HG03039 (cell line): ENCODE measurements around the gene OSBPL8.
"Not testable (repeated sequence)": the region's sequence is repeated elsewhere in the genome, so short reads cannot be mapped to it uniquely, and the experiment has no call there.

ENCODE experiments used
- ATAC-seq: cut with Tn5 transposase; IDR thresholded peaks from one replicate; pipeline ENCODE4 v1.9.1; 2021; ENCODE audit warnings: mild to moderate bottlenecking, moderate library complexity; ENCODE audit not compliant: unreplicated experiment

OSBPL8 gene

DNA sequence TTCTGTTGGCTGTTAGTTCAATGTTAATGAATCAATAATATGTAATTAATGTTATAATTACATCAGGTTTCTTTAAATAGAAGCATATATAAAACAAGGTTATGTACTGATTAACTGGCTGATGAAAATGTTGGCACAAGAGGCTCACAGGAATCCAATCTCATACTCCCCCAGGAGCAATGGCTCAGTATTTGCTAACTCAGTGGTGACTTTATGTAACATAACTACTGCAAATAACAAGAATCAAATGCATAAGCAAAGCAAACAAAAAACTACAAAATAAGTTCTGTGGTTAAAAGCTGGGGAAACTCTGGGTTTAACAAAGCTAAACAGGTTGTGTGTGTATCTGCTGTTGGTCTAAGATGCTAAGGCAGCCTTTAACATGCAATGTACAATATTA, 183.6 kb downstream of the OSBPL8 start:
- ATAC-seq, result no peak

DNA sequence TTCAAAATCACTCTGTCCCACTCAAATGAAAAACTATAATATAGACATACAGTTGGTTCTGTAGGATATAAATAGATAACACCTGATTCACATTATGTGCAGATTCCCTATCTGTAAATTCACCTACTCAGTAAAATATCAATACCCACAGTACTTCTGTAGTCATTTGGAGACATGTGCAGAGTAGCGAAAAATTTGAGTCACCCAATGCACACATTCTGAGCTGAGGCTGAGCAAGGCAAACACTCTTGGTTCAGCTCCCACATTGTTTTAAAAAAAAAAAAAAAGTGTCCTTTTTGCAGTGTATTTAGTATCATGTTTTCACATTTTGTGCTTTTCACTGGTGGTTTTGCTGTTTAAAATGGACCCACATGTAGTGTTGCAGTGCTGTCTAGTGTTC, 184.1 kb downstream of the OSBPL8 start:
- no peak for ATAC-seq

DNA sequence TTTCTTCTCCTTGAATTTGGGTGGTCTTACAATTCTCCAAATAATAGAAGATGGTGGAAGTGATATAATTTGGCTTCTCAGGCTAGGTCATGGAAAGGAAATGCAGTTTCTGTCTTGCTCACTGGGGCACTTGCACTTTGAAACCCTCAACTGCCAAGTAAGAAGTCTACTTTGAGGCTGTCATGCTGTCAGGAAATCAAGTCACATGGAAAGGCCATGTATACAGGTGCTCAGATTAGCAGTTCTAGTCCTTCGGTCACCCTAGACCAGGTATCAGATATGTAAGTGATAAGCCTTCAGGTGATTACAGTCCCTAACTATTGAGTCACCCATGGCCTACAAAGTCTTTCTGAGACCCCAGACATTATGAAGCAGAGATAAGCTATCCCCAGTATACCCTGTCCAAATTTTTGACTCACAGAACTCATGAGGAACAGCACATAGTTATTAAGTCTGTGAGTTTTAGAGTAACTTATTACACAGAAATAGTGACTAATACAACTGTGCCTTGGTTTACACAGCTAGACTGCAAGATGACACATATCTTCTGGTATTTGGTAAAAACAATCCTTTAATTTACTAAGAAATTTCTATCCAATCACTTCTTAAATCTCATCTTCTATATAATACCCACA, 185.1 kb downstream of the OSBPL8 start:
- no peak for ATAC-seq

DNA sequence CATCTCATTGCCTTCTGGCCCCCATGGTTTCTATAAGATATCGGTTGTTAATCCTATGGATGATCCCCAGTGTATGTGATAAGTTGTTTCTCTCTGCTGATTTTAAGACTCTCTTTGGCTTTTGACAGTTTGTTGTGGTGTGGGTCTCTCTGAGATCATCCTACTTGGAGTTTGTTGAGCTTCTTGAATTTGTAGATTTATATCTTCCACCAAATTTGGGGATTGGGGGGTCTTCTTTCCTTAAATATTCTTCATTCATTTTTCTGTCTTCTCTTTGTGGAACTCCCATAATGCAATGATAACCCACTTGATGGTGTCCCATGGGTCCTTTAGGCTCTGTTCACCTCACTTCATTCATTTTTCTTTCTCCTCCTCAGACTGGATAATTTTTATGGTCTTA, 191.3 kb downstream of the OSBPL8 start:
- ATAC-seq, result no peak

DNA sequence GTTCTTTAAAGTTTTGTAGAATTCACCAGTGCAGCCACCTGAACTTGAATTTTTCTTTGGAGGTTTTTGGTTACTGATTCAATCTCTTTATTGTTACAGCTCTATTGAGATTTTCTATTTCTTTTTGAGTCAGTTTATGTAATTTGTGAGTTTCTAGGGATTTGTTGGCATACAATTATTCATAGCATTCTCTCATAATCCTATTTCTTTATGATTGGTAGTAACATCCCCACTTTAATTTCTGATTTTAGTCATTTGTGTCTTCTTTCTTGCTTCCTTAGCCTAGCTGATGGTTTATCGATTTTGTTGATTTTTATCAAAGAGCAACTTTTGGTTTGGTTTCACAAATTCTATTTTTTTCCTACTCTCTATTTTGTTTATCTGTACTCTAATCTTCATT, 193.4 kb downstream of the OSBPL8 start:
- ATAC-seq, result no peak

DNA sequence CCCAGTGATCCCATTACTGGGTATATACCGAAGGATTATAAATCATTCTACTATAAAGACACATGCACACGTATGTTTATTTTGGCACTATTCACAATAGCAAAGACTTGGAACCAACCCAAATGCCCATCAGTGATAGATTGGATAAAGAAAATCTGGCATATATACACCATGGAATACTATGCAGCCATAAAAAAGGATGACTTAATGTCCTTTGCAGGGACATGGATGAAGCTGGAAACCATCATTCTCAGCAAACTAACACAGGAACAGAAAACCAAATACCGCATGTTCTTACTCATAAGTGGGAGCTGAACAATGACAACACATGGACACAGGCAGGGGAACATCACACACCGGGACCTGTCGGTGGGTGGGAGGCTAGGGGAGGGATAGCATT, 195.4 kb downstream of the OSBPL8 start:
- ATAC-seq, result not testable (repeated sequence)

DNA sequence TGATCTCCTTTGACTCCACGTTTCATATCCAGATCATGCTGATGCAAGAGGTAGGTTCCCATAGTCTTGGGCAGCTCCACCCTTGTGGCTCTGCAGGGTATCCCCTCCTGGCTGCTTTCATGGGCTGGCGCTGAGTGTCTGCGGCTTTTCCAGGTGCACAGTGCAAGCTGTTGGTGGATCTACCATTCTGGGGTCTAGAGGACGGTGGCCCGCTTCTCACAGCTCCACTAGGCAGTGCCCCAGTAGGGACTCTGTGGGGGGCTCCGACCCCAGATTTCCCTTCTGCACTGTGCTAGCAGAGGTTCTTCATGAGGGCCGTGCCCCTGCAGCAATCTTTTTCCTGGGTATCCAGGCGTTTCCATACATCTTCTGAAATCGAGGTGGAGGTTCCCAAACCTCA, 199.3 kb downstream of the OSBPL8 start:
- no peak for ATAC-seq

DNA sequence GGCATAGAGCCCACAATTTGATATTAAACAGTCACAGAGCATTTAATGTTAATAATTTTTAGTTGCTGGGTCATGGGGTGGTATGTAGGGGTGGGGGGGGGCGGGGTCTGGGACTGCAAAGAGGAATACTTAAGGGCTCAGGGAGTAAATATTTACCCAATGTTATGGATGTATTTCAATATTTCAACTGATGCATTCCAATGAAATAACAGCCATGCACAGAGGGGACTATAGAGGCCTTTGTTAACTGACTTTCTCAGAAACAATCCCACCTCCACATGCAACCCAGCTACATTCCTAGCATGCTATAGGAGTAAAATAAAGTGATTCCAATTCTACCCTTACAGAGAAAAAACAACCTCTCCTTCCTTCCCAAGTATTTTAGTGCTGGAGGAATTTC, 203.5 kb downstream of the OSBPL8 start:
- ATAC-seq, result no peak

DNA sequence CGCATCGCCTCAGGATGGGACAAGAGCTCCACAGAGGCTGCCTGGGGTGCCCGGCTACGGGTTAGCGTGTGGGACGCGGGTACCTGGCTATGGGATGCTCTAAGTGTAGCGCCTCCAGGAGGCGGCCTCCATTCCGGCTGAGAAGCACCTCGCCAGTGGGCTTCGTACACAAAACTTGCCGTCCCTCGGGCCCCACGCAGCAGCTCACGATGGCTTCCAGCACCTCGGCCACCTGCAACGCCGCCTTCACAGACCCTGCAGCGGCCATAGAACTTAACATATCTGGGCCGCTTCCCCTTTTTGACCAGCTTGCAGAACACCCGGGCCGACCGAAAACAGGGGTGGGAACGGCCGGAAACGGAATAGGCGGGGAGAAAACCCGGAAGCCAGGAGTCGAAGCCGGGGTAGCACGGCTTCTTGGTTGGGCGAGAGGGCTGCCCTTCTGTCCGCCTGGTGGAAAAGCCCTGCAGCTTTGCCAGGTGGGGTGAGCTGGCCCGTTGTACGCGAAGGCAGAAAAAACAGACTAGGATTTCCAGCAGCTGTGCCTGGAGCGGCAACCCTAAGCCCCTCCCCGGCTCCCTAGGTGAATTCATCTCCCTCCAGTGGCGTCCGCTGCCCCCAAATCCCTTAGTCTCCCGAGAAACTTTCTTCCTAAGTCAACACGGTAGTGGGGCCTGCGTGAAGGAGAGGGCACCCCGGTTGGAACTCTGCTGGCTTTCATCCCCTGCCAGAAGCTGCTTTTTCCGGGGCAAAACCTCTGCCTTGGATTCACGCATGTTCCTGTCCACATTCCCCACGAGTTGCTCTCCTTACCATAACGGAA, 211.3 kb downstream of the OSBPL8 start, which contains the start of gene BBS10:
Gene BBS10, minus strand, starts transcription at position 337 of the 823 bp plus-strand sequence. Its CDS starts 57 bp downstream, at position 280.
- ATAC-seq, result peak; percentile 97

DNA sequence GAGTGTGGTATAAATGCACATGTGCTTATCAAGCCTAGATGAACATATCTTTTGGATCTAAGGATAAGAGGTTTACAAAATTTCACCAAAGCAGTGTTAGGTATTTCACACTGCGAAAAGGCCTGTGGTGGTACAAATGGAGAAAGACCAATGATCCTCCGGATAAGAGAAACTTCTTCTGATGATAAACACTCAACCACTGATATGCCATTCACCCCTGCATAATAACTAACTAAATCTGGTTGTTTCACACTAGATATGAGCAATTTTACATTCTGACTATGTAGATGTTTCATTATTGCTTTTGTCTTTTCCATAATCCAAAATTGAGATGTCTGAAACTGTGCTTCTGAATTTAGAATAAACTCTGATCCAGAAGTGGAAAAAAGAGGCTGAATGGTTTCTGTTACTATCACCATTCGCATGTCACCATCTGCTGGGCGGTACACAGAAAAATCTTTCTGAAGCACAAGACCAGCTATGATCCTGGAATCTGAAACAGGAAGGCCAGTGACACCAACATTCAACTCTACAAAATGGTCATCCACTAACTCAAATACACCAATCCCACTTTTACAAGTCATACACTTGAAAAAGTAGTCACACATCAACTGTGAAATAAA, 212.7 kb downstream of the OSBPL8 start:
- peak; percentile 29 for ATAC-seq

DNA sequence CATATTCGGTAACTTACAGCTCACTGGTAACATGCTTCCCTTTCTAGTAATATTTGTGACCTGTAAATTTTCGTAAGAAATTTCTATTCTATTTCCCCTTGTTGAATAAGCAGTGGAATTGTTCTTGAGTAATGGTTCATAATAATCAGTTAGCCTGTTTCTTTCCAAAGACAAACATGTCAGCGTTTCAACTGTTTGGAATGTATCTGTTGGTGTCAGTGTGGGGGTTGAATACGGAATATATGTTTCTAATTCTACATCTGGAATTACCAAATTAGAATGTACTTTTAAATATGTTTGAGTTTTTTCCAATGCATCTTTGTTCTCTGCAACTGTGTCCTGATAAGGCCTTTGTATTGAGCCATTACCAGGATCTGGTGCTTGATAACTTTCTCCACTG, 213.3 kb downstream of the OSBPL8 start:
- ATAC-seq, result no peak

DNA sequence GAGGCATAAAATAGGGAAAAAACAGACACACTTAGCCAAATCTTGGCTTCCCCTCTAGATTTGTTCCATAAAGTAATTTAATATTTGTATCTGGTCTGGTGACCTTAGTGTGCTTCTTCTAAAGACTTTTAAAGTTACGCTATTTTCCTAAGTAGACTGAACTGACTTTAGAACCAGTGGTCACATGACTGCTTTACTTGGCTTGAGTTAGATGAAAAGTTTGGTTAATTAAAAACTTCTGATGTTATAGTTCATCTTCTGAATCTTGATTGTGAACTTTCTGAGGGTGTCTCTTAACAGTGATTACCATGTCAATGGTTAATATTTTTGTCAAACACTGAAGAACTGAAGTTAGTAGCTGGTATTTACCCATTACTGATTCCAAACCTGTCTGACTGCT, 214.0 kb downstream of the OSBPL8 start:
- no peak for ATAC-seq

DNA sequence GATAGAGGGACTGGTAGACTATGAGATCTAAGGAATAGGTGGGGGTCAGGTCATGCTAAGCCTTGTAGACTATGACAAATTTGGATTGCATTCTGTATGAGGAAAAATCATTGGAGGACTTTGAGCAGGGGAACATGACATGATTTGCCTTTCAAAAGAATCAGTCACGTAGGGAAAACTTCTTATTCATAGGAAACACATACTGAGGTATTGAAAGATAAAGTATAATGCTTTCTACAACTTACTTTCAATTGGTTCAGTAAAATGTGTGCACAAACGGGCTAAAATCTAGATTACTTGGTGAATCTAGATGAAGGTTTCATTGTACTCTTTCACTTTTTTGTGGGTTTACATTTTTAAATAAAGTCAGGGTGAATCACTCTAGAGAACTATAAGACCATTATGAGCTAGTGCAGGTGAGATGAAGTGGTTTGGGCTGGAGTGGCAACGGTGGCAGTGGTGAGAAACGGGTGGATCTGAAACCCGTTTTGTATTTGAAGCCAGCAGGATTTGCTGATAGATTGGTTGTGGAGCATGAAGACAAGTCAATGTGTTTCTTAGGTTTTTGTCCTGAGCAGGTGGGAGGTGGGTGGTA, 218.0 kb downstream of the OSBPL8 start:
- no peak for ATAC-seq

DNA sequence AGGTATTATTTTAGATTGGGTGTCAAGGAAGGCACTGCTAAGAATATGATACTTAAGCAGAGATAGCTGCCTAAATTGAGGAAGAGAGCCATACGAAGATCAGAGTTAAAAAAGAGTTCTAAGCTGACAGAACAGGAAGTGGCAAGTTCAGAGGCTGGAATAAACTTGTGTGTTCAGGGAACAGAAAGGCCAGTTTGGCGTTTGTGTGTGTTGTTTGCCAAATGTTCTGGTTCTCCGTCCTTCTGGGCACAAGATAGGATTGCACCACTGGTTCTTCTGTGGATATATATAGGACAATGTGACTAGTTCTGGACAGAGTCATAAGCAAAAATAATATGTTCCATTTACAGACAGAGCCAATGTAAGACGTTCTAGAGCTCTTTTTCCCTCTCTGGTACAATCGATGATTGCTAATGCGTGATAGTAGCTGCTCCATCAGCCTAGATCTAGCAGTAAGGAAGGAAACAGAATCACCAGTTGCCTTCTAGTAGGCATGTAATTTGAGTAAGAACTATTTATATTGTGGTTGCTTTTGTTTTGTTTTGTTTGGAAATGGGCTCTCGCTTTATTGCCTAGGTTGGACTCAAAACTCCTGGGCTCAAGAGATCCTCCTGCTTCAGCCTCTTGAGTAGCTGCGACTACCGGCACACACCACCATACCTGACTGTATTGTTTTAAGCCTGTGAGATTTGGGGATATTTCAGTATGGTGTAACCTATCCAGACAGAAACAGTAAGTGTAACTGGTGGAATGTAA, 218.7 kb downstream of the OSBPL8 start:
- ATAC-seq, result no peak

DNA sequence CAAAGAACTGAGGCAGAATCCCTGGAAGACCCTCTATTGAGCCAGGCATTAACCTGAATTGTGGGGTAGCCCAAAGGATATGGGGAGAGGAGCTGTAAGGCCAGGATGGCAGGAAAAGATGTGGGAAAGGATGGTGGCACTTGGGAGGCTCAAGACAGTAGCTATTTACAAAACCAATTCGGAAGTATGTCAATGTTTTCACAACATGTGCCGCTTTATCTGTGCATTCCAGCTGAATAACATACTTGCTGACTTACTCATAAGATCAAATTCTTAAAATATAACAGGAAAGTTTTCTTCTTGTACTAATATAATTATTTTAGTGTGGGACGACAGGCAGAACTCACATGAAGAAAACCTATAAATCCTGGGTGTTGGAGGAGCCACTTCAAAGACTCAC, 222.0 kb downstream of the OSBPL8 start:
- no peak for ATAC-seq

DNA sequence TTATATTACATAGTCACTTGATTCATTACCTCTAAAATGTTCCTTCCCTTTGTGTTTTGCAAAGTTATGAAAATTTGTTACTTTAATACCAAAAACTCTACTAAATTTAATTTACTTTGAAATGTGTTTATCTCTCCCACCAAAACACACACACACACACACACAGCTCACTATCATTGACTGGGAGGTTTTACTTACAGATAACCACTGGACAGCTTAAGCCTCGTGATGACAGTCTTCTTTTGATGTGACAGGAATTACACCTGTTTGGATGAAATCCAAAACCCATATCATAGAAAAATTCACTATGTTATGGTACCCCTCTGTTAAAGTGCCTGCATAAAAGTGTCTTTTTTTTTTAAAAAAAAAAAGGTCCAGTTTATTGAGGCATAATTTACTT, 227.0 kb downstream of the OSBPL8 start:
- no peak for ATAC-seq

DNA sequence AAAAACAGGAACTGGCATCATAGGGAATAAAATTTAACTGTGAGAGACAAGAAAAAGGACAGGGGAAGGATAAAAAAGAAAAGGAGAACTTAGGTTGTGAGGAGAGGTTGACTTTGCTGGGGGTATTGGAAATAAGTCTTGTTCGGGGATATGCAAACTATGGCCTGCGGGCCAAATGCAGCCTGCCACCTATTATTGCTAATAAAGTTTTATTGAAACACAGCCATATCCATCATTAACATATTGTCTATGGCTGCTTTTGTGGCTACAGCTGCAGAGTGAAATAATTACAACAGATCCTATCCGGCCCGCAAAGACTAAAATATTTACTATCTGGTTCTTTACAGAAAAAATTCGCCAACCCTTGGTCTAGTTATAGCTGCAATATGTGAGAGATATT, 230.0 kb downstream of the OSBPL8 start:
- ATAC-seq, result no peak

DNA sequence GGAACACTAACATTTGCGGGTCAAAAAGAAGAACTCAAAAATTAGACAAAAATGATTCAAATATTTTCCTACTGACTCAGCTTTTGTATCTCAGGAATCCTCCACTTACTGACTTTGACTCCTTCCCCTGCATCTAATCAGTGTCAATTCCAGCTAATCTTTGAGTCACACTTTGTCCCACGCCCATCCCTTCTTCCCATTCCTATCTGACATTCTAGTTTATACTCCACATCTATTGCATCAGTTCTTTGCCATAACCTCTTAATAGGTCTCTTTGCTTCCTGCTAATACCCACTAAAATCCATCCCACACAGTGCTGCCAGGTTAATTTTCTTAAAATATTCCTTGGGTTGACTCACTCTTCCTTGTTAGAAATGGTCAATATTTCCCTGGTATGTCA, 230.4 kb downstream of the OSBPL8 start:
- no peak for ATAC-seq

DNA sequence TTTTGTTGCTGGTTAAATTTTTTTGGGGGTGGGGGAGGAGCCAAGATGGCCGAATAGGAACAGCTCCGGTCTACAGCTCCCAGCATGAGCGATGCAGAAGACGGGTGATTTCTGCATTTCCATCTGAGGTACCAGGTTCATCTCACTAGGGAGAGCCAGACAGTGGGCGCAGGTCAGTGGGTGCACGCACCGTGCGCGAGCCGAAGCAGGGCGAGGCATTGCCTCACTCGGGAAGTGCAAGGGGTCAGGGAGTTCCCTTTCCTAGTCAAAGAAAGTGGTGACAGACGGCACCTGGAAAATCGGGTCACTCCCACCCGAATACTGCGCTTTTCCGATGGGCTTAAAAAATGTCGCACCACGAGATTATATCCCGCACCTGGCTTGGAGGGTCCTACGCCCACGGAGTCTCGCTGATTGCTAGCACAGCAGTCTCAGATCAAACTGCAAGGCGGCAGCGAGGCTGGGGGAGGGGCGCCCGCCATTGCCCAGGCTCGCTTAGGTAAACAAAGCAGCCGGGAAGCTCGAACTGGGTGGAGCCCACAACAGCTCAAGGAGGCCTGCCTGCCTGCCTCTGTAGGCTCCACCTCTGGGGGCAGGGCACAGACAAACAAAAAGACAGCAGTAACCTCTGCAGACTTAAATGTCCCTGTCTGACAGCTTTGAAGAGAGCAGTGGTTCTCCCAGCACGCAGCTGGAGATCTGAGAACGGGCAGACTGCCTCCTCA, 239.8 kb downstream of the OSBPL8 start:
- ATAC-seq, result not testable (repeated sequence)
